GM21619 (cell line): ENCODE data around the gene TMEM233.

Experiments used
- ATAC-seq: cut with Tn5 transposase; IDR thresholded peaks from one replicate; pipeline ENCODE4 v1.9.1; 2021; ENCODE audit not compliant: unreplicated experiment

TMEM233 gene

GRCh38 chr12:119593578-119594398 is at the start of gene TMEM233:
TMEM233 (plus strand) TSS chr12:119593774; CDS start chr12:119593849, 75 bp downstream.
- ATAC-seq: no peak

- no peak for ATAC-seq
Measured at GRCh38 chr12:119544765-119545625, 48.6 kb upstream of the TMEM233 start.

- no peak for ATAC-seq
Measured at GRCh38 chr12:119546340-119546739, 47.2 kb upstream of the TMEM233 start.

GRCh38 chr12:119547001-119547400 is 46.6 kb upstream of the TMEM233 start:
- ATAC-seq: no peak

- ATAC-seq: no peak
Measured at GRCh38 chr12:119556854-119557253, 36.7 kb upstream of the TMEM233 start.

GRCh38 chr12:119565404-119565803 is 28.2 kb upstream of the TMEM233 start:
- no peak for ATAC-seq

GRCh38 chr12:119570771-119571170 is 22.8 kb upstream of the TMEM233 start:
- ATAC-seq: no peak

- no peak for ATAC-seq
Measured at GRCh38 chr12:119573086-119573485, 20.5 kb upstream of the TMEM233 start.

GRCh38 chr12:119574255-119574654 is 19.3 kb upstream of the TMEM233 start:
- no peak for ATAC-seq

- no peak for ATAC-seq
Measured at GRCh38 chr12:119576118-119576810, 17.3 kb upstream of the TMEM233 start.

- no peak for ATAC-seq
Measured at GRCh38 chr12:119576915-119577314, 16.7 kb upstream of the TMEM233 start.

GRCh38 chr12:119578112-119578511 is 15.5 kb upstream of the TMEM233 start:
- ATAC-seq: no peak

GRCh38 chr12:119589097-119589496 is 4.5 kb upstream of the TMEM233 start:
- ATAC-seq: no peak

GRCh38 chr12:119589634-119590033 is 3.9 kb upstream of the TMEM233 start:
- ATAC-seq: no peak

GRCh38 chr12:119592232-119592631 is 1.3 kb upstream of the TMEM233 start:
- no peak for ATAC-seq

GRCh38 chr12:119594399-119594730 is 791 bp downstream of the TMEM233 start:
- ATAC-seq: no peak

GRCh38 chr12:119594772-119595445 is 1.3 kb downstream of the TMEM233 start:
- ATAC-seq: no peak

- ATAC-seq: no peak
Measured at GRCh38 chr12:119598159-119598558, 4.6 kb downstream of the TMEM233 start.

- ATAC-seq: no peak
Measured at GRCh38 chr12:119601877-119602733, 8.5 kb downstream of the TMEM233 start.

- no peak for ATAC-seq
Measured at GRCh38 chr12:119602734-119603094, 9.1 kb downstream of the TMEM233 start.
